Heart left ventricle (tissue), 13 donors: ENCODE results near the gene IQGAP2.

Experiments used
- POLR2A ChIP-seq, 2 donors: fragments of 450-650 bp; IDR thresholded peaks; one replicate each; pipeline ENCODE4 v1.6.1; 2017; ENCODE audit warnings: antibody characterized with exemption in 2 of 2, mild to moderate bottlenecking in 2 of 2, moderate library complexity in 2 of 2
- TF ChIP-seq, protein P1 (sequence below), 12 donors: fragments of 200-600 bp; sonication (generic) in 4 of 12; IDR thresholded peaks; one replicate each; pipeline versions ENCODE4 v1.5.0 to v1.8.0; 2018 to 2022; ENCODE audit warnings: antibody characterized with exemption in 12 of 12, mild to moderate bottlenecking in 5 of 12
- donor health status: ischemic (EF 13 %, LVEDD 7.1; RV severe dilation, severe dysfunction).
- donor health status: DM: no; HTN: yes; CAD: no.
- donor health status: DM: no; HTN: no; CAD: no.
- donor health status: ischemic (EF 25% LVEDD 6.9; RV normal size, moderate dysfunction).
- donor health status: ischemic (EF 25% LVEDD 5.7; RV mildly dilated, moderate dysfunction).
- donor health status: ischemic (EF 35%, LVEDD 5.7; RV mildly dilated, moderate dysfunction).
- donor health status: nonischemic (EF 11% LVEDD 7.7; RV severe dilation, severe dysfunction).
- donor health status: DM: yes; HTN: yes; CAD: no.
- donor health status: PGD.
- donor health status: ischemic (EF 29% LVEDD 5.4; RV normal size, mild dysfunction).
- donor health status: nonischemic (EF 23%, LVEDD 6.1; RV moderate dilation, normal function).

- TF ChIP-seq, protein P1, sequence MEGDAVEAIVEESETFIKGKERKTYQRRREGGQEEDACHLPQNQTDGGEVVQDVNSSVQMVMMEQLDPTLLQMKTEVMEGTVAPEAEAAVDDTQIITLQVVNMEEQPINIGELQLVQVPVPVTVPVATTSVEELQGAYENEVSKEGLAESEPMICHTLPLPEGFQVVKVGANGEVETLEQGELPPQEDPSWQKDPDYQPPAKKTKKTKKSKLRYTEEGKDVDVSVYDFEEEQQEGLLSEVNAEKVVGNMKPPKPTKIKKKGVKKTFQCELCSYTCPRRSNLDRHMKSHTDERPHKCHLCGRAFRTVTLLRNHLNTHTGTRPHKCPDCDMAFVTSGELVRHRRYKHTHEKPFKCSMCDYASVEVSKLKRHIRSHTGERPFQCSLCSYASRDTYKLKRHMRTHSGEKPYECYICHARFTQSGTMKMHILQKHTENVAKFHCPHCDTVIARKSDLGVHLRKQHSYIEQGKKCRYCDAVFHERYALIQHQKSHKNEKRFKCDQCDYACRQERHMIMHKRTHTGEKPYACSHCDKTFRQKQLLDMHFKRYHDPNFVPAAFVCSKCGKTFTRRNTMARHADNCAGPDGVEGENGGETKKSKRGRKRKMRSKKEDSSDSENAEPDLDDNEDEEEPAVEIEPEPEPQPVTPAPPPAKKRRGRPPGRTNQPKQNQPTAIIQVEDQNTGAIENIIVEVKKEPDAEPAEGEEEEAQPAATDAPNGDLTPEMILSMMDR (IDR thresholded peaks at IDR 0.05), result no peak
- no peak for TF ChIP-seq POLR2A (IDR thresholded peaks at IDR 0.05)
These were observed 67.9 kb downstream of the IQGAP2 start for GRCh38 chr5:76470976-76471375.
